Esophagus muscularis mucosa (tissue), 4 donors: ENCODE results near the gene GLOD4.

Experiments used
- EP300 ChIP-seq: sonication (generic); formaldehyde crosslinking; IDR thresholded peaks from one replicate; pipeline ENCODE4 v1.6.1; 2017; ENCODE audit warnings: antibody characterized with exemption
- POLR2A ChIP-seq: fragments of 450-650 bp; IDR thresholded peaks from one replicate; pipeline ENCODE4 v1.6.1; 2017; ENCODE audit warnings: antibody characterized with exemption, moderate library complexity, mild to moderate bottlenecking, low read depth
- POLR2AphosphoS5 ChIP-seq, 2 donors: sonication (generic); formaldehyde crosslinking; IDR thresholded peaks; one replicate each; pipeline ENCODE4 v1.6.1; 2017; ENCODE audit warnings: antibody characterized with exemption in 2 of 2
- TF ChIP-seq, protein P1 (sequence below), 3 experiments: fragments of 200-600 bp in 2 of 3; fragments of 450-650 bp in 1 of 3; sonication (generic) in 2 of 3; IDR thresholded peaks; one replicate each; pipeline ENCODE4 v1.5.1; 2017 to 2019; ENCODE audit warnings: antibody characterized with exemption in 3 of 3, mild to moderate bottlenecking in 2 of 3, moderate library complexity in 1 of 3

DNA sequence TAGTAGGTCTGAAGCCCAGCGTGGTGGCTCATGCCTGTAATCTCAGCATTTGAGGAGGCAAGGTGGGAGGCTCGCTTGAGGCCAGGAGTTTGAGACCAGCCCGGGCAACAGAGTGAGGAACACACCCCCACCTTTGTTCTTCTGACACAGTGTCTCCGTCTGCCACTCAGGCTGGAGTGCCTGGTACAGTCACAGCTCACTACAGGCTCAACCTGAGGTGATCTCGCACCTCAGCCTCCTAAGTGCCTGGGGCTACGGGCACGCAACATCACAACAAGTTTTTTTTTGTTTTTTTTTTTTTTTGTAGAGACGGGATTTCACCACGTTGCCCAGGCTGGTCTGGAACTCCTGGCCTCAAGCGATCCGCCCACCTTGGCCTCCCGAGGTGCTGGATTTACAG is 56.3 kb downstream of the GLOD4 start:
- TF ChIP-seq, protein P1, sequence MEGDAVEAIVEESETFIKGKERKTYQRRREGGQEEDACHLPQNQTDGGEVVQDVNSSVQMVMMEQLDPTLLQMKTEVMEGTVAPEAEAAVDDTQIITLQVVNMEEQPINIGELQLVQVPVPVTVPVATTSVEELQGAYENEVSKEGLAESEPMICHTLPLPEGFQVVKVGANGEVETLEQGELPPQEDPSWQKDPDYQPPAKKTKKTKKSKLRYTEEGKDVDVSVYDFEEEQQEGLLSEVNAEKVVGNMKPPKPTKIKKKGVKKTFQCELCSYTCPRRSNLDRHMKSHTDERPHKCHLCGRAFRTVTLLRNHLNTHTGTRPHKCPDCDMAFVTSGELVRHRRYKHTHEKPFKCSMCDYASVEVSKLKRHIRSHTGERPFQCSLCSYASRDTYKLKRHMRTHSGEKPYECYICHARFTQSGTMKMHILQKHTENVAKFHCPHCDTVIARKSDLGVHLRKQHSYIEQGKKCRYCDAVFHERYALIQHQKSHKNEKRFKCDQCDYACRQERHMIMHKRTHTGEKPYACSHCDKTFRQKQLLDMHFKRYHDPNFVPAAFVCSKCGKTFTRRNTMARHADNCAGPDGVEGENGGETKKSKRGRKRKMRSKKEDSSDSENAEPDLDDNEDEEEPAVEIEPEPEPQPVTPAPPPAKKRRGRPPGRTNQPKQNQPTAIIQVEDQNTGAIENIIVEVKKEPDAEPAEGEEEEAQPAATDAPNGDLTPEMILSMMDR (IDR thresholded peaks at IDR 0.05) = no peak
- TF ChIP-seq POLR2A (no peak), POLR2AphosphoS5 (IDR thresholded peaks at IDR 0.05) (no peak), EP300 (no peak)
